Measurements from ENCODE around the gene EME1. TPM values are rescaled to one million over a fixed set of nuclear protein-coding genes. Genes with fewer than 3 reads are reported as not detected.

Gene EME1
- total and polyA plus RNA-seq, 10 of the 15 experiments (the other 5 are each of a cell fraction or from before 2014, with no cell fraction given): 13.8 to 40.5 (median 22.0) TPM

DNA sequence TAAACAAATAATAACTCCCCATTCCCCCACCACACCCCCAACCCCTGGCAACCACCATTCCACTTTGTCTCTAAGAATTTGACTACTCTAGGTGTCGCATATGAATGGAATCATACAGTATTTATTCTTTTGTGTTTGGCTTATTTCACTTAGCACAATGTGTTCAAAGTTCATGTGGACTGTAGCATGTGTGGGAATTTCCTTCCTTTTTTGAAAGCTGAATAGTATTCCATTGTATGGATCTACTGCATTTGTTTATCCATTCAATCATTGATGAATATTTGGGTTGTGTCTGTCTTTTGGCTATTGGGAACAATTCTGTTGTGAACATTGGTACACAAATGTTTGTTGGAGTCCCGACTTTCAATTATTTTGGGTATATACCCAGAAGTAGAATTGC, 49.7 kb downstream of the EME1 start:
- H3K9ac ChIP-seq (ENCODE audit: control insufficient read depth, insufficient read depth, low read length): no peak overlapping the region
- no peak overlapping the region for H3K27ac ChIP-seq (ENCODE audit: control insufficient read depth, insufficient read depth)
- H3K4me1 ChIP-seq (ENCODE audit: control insufficient read depth, insufficient read depth, low read length): peaks cover 29% of the 10 kb centered on the region
- H4K20me1 ChIP-seq (ENCODE audit: control insufficient read depth, insufficient read depth): no peaks in the 10 kb centered on the region
- FAIRE-seq: no peak
- peaks cover 5% of the 10 kb centered on the region for H3K79me2 ChIP-seq (ENCODE audit: control insufficient read depth, insufficient read depth, low read length)
- no peaks in the 10 kb centered on the region for H3K9me3 ChIP-seq (replicated peaks; ENCODE audit: control insufficient read depth, insufficient read depth, low read length)
- ATAC-seq: no peak
- in situ Hi-C loops (cut with MboI) (no loop called here), intact Hi-C loops (cut with micrococcal nuclease; ENCODE audit: unreplicated experiment) (no loop called here)
- H2AFZ ChIP-seq (ENCODE audit: control insufficient read depth, low read depth, low read length): no peak overlapping the region
- ChIA-PET POLR2A (interaction anchor here (1.1 to 1.2 kb wide), 2 partner anchors 8 to 15 kb away, joined by 3 to 4 read pairs; no protein-coding TSS in a partner anchor), RAD21 (ENCODE audit: unreplicated experiment) (interaction anchor here (2.3 kb wide), 1 partner anchor 57 kb away, joined by 11 read pairs; no protein-coding TSS in a partner anchor), SMC1A (ENCODE audit: uncharacterized antibody, unreplicated experiment) (interaction anchor here (0.6 to 2.0 kb wide), 2 partner anchors 32 to 125 kb away, joined by 3 to 9 read pairs; no protein-coding TSS in a partner anchor), CTCF (interaction anchor here (2.0 to 3.9 kb wide), 2 partner anchors 26 to 61 kb away, joined by 8 to 50 read pairs; partner anchors contain the start of gene LRRC59)
- no peaks in the 10 kb centered on the region for H3K36me3 ChIP-seq (ENCODE audit: control insufficient read depth in 2 of 2, insufficient read depth in 2 of 2, low read length in 1 of 2)
- TF ChIP-seq NBN (IDR thresholded peaks at IDR 0.05): no peak
- no peak for TF ChIP-seq MEF2A (IDR thresholded peaks at IDR 0.05; ENCODE audit: insufficient read depth, low read depth, low read length)
- no peak for TF ChIP-seq ZNF622 (IDR thresholded peaks at IDR 0.05)
- TF ChIP-seq, protein P1, sequence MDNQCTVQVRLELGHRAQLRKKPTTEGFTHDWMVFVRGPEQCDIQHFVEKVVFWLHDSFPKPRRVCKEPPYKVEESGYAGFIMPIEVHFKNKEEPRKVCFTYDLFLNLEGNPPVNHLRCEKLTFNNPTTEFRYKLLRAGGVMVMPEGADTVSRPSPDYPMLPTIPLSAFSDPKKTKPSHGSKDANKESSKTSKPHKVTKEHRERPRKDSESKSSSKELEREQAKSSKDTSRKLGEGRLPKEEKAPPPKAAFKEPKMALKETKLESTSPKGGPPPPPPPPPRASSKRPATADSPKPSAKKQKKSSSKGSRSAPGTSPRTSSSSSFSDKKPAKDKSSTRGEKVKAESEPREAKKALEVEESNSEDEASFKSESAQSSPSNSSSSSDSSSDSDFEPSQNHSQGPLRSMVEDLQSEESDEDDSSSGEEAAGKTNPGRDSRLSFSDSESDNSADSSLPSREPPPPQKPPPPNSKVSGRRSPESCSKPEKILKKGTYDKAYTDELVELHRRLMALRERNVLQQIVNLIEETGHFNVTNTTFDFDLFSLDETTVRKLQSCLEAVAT (IDR thresholded peaks at IDR 0.05): no peak
- H3K27me3 ChIP-seq (replicated peaks in 1 of 2; ENCODE audit: control insufficient read depth in 2 of 2, insufficient read depth in 2 of 2, low read length in 1 of 2): no peaks in the 10 kb centered on the region
- H3K4me3 ChIP-seq: no peak overlapping the region
- no peak for DNase-seq (ENCODE audit: low read depth, low spot score)
- no peak overlapping the region for H3K4me2 ChIP-seq (ENCODE audit: control insufficient read depth, insufficient read depth)
- no TSS peak for BruUV-seq (replicated peaks)
- 69% methylated on average over 2 of the region's 2 CpGs for whole genome bisulfite sequencing (ENCODE audit: insufficient coverage, insufficient replicate concordance, low lambda C conversion rate, missing lambda C conversion rate)

DNA sequence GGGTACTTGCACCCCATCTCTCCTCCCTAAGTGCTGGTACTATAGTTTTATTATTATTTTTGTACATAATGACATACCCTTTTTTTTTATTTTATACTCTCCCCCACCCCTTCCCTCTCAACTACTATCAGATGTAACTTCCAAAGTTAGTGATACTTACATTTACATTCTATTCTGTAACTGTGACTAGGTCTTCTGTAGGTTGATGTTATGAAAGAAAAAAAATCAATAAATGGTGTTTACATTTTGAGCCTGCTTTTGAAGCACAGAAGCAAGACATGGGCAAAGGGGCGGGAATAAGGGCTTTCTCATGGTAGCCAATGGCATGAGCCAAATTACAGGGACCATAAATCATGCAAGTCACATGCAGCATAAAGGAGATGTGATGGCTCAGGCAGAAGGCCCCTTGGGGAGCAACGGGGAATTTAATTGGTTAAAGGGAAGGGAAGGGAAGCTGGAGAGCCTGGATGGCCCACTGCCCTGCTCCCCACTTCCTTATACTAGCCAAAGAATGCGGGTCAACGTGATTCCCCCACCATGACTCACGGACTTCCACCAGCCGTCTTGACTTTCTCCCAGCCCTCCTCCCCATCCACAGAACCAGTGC, 50.6 kb downstream of the EME1 start:
- no peaks in the 10 kb centered on the region for H3K9me3 ChIP-seq (replicated peaks; ENCODE audit: control insufficient read depth, insufficient read depth, low read length)
- ChIA-PET POLR2A (no interaction called here), CTCF (interaction anchor here (4.5 kb wide), 1 partner anchor 26 kb away, joined by 45 read pairs; the partner anchor contains the start of gene LRRC59), SMC1A (ENCODE audit: uncharacterized antibody, unreplicated experiment) (no interaction called here), RAD21 (ENCODE audit: unreplicated experiment) (no interaction called here)
- no peak overlapping the region for H2AFZ ChIP-seq (ENCODE audit: control insufficient read depth, low read depth, low read length)
- FAIRE-seq (no peak), ATAC-seq (no peak), DNase-seq (ENCODE audit: low read depth, low spot score) (no peak)
- peaks cover 29% of the 10 kb centered on the region for H3K4me1 ChIP-seq (ENCODE audit: control insufficient read depth, insufficient read depth, low read length)
- no peak overlapping the region for H3K4me3 ChIP-seq
- H4K20me1 ChIP-seq (ENCODE audit: control insufficient read depth, insufficient read depth): no peaks in the 10 kb centered on the region
- no peaks in the 10 kb centered on the region for H3K27me3 ChIP-seq (replicated peaks in 1 of 2; ENCODE audit: control insufficient read depth in 2 of 2, insufficient read depth in 2 of 2, low read length in 1 of 2)
- no peak overlapping the region for H3K27ac ChIP-seq (ENCODE audit: control insufficient read depth, insufficient read depth)
- intact Hi-C loops (cut with micrococcal nuclease; ENCODE audit: unreplicated experiment) (no loop called here), in situ Hi-C loops (cut with MboI) (no loop called here)
- H3K4me2 ChIP-seq (ENCODE audit: control insufficient read depth, insufficient read depth): no peak overlapping the region
- H3K9ac ChIP-seq (ENCODE audit: control insufficient read depth, insufficient read depth, low read length): no peak overlapping the region
- BruUV-seq (replicated peaks): no TSS peak
- peaks cover 6% of the 10 kb centered on the region for H3K79me2 ChIP-seq (ENCODE audit: control insufficient read depth, insufficient read depth, low read length)
- H3K36me3 ChIP-seq (ENCODE audit: control insufficient read depth in 2 of 2, insufficient read depth in 2 of 2, low read length in 1 of 2): no peaks in the 10 kb centered on the region
- WGBS (ENCODE audit: insufficient coverage, insufficient replicate concordance, low lambda C conversion rate, missing lambda C conversion rate): 85% methylated on average over 6 of the region's 6 CpGs
- TF ChIP-seq SPI1 (IDR thresholded peaks at IDR 0.05; ENCODE audit: borderline replicate concordance, insufficient read depth, low read depth, low read length) (peak; percentile 8; the same call in 1 of the 2 replicates), SMAD5 (IDR thresholded peaks at IDR 0.05; ENCODE audit: low read depth) (no peak), ZSCAN29 (IDR thresholded peaks at IDR 0.05) (no peak), HDGF (IDR thresholded peaks at IDR 0.05) (no peak)
- TF ChIP-seq, protein P2, sequence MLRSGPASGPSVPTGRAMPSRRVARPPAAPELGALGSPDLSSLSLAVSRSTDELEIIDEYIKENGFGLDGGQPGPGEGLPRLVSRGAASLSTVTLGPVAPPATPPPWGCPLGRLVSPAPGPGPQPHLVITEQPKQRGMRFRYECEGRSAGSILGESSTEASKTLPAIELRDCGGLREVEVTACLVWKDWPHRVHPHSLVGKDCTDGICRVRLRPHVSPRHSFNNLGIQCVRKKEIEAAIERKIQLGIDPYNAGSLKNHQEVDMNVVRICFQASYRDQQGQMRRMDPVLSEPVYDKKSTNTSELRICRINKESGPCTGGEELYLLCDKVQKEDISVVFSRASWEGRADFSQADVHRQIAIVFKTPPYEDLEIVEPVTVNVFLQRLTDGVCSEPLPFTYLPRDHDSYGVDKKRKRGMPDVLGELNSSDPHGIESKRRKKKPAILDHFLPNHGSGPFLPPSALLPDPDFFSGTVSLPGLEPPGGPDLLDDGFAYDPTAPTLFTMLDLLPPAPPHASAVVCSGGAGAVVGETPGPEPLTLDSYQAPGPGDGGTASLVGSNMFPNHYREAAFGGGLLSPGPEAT (IDR thresholded peaks at IDR 0.05; ENCODE audit: low read depth): no peak
- TF ChIP-seq, protein P3, sequence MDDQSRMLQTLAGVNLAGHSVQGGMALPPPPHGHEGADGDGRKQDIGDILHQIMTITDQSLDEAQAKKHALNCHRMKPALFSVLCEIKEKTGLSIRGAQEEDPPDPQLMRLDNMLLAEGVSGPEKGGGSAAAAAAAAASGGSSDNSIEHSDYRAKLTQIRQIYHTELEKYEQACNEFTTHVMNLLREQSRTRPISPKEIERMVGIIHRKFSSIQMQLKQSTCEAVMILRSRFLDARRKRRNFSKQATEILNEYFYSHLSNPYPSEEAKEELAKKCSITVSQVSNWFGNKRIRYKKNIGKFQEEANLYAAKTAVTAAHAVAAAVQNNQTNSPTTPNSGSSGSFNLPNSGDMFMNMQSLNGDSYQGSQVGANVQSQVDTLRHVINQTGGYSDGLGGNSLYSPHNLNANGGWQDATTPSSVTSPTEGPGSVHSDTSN (IDR thresholded peaks at IDR 0.05; ENCODE audit: insufficient replicate concordance, low read depth, low read length): peak; percentile 66
- TF ChIP-seq, protein P4, sequence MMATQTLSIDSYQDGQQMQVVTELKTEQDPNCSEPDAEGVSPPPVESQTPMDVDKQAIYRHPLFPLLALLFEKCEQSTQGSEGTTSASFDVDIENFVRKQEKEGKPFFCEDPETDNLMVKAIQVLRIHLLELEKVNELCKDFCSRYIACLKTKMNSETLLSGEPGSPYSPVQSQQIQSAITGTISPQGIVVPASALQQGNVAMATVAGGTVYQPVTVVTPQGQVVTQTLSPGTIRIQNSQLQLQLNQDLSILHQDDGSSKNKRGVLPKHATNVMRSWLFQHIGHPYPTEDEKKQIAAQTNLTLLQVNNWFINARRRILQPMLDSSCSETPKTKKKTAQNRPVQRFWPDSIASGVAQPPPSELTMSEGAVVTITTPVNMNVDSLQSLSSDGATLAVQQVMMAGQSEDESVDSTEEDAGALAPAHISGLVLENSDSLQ (IDR thresholded peaks at IDR 0.05): peak; percentile 69

All from GM12878 (cell line).